Activated gamma-delta T cell treated with Interleukin-2 at 50 U/mL for 16 hours (primary cell): ENCODE measurements around the gene TTI1.

Source experiments
- DNase-seq: peaks from one replicate; pipeline ENCODE4 v3.0.0-alpha.2; 2020

Gene TTI1

GRCh38 chr20:37958856-37959520 lies 74.3 kb downstream of the TTI1 start:
- DNase-seq = no peak

- no peak for DNase-seq
Observed at GRCh38 chr20:37956107-37956585, 77.1 kb downstream of the TTI1 start.

DNA sequence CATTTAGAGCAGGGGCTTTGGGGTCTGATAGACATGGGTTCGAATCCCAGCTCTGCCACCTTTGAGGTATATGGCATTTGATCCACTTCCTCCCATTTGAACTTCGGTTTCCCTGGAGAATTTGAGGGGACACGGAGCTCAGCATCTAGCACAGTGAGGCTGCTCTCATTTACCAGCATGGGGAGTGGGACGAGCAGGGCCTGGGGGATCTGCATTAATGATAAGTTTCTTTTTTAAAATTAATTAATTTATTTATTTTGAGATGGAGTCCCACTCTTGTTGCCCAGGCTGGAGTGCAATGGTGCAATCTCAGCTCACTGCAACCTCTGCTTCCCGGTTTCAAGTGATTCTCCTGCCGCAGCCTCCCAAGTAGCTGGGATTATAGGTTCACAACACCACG lies 77.7 kb downstream of the TTI1 start:
- DNase-seq = no peak

GRCh38 chr20:37954626-37955025 lies 78.6 kb downstream of the TTI1 start:
- DNase-seq = no peak

DNA sequence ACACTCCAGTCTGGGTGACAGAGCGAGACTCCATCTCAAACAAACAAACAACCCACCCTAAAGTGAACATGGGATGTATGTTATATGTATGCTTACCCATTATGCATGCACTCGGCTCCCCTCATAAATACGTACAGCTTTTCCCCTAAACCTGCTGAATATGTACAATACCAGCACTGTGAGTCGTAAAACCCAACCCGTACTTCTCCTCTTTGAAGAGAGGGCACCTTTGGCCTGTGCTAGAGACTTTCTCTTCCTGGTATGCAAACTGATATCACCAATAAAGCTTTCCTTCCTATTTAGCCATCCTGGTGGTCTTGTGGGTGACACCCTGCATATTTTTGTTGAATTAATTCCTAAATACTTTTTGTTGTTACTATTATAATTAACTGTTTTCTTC lies 79.1 kb downstream of the TTI1 start:
- DNase-seq = no peak

DNA sequence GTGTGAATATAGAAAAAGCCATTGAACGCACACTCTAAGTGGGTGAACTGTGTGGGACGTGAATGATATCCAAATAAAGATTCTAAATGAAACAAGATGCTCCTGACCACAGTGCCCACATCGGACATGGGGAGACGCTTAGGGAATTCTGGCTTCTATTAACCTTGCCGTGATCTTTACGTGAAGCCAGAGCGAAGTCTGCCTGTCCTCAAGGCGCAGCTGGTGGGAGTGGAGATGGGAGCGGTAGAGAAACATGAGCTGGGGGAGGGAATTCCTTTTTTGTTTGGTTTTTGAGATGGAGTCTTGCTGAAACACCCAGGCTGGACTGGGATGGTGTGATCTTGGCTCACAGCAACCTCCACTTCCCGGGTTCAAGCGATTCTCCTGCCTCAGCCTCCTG lies 84.3 kb downstream of the TTI1 start:
- DNase-seq = no peak

DNA sequence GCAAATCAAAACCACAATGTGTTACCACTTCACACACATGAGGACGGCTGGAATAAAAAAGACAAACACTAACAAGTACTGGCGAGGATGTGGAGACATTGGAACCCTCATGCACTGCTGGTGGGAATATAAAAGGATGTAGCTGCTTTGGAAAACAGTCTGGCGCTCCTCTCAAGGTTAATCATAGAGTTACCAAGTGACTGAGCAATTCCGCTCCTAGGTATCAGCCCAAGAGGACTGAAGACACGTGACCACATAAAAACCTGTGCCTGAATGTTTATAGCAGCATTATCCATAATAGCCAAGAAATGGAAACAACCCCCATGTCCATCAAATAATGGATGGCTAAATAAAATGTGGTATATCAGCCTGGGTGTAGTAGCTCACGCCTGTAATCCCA lies 85.3 kb downstream of the TTI1 start:
- DNase-seq = no peak

DNA sequence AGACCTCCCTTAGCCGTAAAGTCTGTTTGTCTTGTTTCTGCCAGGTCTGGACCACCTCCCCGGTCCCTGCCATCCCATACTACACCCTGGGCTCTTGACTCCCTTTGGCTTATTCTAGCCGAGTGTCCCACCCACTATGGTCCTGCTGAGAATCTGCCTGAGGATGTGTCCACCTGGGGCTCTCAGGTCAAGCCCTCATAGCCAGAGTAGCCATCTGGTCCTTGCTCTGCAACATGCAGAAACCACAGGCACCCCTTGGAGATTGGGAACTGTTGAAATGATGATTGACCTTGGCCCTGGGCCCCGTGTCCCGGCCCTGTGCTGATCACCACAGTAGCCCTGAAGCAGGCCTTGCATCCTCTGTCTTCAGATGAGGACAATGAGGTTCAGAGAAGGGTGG lies 86.3 kb downstream of the TTI1 start:
- DNase-seq = no peak

GRCh38 chr20:37945091-37945547 lies 88.1 kb downstream of the TTI1 start:
- no peak for DNase-seq

DNA sequence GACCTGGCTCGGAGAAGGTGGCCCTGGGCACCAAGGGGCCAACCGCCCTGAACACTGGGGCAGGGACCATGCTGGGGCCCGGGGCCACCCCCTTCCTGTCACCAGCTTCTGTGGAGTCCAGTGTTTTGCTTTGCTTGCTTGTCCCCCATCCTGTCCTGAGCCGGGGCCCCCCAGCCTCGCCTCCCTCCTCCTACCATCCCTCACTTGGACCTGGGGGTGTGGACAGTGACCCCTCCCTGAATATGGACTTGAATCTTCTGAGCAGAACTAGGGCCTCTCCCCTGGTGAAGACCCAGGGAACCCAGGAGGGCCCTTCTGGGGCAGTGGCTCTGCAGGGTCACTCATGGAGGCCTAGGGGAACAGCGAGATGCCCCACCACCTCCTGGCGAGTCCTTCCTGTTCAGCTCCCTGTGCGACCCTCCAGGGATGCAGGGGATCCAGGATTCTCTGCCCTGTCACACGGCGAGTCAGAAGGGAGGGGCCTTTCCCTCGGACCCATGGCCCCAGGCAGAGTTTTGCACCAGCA lies 88.7 kb downstream of the TTI1 start:
- no peak for DNase-seq

DNA sequence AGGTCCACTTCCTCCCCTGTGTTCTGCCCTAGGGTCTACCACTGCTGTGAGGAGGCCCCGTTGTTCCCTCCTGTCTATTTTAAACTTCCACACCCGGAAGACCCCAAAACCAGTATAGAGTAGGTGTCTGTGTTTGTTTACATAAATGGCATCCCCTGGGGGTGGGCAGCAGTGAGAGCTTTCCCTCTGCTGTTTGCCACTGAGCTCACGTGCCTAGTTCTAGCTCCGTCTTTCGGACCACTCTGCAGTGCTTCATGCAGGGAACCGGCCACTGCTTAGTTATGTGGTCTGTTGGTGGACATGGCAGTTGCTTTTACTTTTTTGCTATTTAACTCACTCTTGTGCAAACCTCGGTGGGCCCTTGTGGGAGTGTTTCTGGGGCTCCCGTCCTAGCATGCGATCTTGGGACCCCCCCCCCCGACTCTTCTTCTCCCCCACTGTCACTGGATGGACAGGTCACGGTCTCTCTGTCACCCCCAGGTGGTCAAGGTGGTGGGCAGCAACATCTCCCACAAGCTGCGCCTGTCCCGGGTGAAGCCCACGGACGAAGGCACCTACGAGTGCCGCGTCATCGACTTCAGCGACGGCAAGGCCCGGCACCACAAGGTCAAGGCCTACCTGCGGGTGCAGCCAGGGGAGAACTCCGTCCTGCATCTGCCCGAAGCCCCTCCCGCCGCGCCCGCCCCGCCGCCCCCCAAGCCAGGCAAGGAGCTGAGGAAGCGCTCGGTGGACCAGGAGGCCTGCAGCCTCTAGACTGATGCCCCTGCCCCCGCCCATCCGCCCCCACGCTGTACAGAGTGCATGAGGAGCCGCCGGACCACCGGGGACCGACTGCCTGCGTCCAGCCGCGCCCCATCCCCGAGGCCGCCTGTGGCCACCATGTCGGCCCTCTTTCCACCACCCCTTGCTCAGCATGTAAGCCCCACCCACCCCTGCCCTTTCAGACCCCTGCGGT lies 89.5 kb downstream of the TTI1 start:
- DNase-seq = no peak

DNA sequence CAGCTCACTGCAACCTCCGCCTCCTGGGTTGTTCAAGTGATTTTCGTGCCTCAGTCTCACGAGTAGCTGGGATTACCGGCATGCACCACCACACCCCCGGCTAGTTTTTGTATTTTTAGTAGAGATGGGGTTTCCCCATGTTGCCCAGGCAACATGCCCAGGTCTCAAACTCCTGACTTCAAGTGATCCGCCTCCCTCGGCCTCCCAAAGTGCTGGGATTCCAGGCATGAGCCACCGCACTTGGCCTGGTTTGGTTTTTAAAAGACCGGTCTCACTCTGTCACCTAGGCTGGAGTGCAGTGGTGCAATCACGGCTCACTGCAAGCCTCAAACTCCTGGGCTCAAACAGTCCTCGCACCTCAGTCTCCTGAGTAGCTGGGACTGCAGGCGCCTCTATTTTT lies 90.2 kb downstream of the TTI1 start:
- DNase-seq = no peak

DNA sequence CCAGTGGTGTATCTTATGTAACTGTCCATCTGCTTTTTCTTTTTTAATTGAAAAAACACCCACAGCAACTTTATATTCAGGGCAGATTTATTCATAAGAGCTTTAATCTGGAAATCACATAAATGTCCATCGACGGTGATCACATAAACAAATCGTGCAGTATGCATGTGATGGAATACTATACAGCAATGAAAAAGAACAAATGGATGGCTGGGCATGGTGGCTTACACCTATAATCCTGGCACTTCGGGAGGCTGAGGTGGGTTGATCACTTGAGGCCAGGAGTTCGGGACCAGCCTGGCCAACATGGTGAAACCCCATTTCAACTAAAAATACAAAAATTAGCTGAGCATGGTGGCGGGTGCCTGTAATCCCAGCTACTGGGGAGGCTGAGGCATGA lies 91.3 kb downstream of the TTI1 start:
- no peak for DNase-seq

GRCh38 chr20:37941332-37941731 lies 91.9 kb downstream of the TTI1 start:
- DNase-seq = no peak

- DNase-seq = no peak
Observed at GRCh38 chr20:37940858-37941257, 92.4 kb downstream of the TTI1 start.

GRCh38 chr20:37939701-37940560 lies 93.3 kb downstream of the TTI1 start:
- DNase-seq = no peak

DNA sequence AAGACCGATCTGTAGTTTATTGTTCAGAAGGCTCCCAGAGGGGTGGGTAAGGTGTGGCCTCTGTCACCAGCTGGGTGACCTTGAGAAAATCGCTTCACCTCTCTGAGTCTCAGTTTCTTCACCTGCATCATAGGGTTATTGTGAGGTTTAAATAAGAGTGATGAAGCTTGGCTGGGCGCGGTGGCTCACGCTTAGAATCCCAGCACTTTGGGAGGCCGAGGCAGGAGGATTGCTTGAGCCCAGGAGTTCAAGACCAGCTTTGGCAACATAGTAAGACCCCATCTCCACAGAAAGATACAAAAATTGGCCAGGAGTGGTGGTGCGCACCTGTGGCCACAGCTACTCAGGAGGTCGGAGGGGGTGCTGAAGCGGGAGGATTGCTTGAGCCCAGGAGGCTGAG lies 94.3 kb downstream of the TTI1 start:
- no peak for DNase-seq

DNA sequence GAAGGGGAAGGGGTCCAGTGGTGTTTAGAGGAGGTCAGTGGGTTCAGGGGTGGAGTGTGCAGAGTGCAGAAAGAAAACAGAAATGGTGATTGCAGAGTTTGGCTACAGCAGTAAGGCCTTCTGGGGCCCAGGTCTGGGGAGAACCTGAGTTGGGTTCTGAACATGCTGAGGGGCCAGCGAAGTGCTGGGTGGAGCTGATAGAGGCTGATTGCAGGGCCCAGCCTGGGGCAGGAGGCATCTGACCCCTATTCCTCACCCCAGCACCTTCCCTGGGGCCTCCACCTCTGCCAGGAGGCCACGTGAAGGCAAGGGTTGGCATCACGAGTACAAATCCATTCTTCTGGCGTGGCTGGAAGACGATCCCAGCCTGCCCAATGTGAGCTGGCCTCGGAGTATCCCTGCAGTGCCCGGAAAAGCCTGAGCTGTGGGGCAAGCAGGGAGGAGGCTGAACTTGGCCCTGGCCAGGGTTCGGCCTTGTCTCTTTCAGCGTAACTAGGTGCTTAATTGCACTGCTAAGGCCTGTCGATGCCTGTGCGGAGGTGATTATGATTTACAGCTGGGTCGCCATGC lies 95.0 kb downstream of the TTI1 start:
- no peak for DNase-seq

DNA sequence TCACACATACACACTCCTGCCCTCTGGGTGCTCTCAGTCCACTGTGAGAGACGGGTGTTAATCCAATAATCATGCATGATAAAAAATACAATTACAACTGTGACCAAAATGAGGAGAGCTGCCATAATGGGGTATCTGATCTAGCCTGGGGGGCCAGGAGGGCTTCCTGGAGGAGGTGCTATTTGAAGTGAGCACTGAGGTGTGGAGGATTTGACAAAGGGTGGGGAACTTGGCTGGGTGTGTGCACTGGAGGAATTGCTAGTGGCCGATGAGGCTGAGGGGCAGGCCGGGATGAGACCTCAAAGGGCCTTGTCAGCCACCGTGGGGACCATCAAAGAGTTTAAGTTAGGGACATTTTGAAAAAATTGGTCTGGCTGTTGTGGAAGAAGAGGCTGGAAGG lies 95.6 kb downstream of the TTI1 start:
- DNase-seq = no peak

- DNase-seq = no peak
Observed at GRCh38 chr20:37936451-37936850, 96.8 kb downstream of the TTI1 start.

DNA sequence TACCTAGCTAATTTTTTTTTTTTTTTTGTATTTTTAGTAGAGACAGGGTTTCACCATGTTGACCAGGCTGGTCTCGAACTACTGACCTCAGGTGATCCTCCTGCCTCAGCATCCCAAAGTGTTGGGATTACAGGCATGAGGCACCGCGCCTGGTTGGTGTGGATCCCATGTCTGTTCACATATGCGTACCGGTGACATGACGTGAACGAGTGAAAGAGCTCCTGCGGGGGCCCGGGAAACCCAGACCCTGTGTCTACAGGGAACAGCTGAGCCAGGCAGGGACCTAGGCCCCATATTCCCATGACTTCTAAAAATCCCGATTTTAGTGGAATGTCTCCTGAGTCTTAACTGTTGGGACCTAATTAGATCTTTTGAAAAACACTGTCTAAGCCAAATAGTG lies 97.2 kb downstream of the TTI1 start:
- no peak for DNase-seq

- DNase-seq = no peak
Observed at GRCh38 chr20:37935435-37935834, 97.8 kb downstream of the TTI1 start.
